Measurements from ENCODE around the gene FBXW12. TPM values are rescaled to one million over a fixed set of nuclear protein-coding genes. Genes with fewer than 3 reads are reported as not detected.

The FBXW12 gene
- total RNA-seq, 1 experiment from 2014 or later = not detected

- TF ChIP-seq, protein P1, sequence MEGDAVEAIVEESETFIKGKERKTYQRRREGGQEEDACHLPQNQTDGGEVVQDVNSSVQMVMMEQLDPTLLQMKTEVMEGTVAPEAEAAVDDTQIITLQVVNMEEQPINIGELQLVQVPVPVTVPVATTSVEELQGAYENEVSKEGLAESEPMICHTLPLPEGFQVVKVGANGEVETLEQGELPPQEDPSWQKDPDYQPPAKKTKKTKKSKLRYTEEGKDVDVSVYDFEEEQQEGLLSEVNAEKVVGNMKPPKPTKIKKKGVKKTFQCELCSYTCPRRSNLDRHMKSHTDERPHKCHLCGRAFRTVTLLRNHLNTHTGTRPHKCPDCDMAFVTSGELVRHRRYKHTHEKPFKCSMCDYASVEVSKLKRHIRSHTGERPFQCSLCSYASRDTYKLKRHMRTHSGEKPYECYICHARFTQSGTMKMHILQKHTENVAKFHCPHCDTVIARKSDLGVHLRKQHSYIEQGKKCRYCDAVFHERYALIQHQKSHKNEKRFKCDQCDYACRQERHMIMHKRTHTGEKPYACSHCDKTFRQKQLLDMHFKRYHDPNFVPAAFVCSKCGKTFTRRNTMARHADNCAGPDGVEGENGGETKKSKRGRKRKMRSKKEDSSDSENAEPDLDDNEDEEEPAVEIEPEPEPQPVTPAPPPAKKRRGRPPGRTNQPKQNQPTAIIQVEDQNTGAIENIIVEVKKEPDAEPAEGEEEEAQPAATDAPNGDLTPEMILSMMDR (conservative IDR thresholded peaks at IDR 0.05; ENCODE audit: low read depth, low read length) = no peak
- TF ChIP-seq EZH2phosphoT487 (IDR thresholded peaks at IDR 0.05; ENCODE audit: borderline replicate concordance, low read length) (no peak), EZH2 (IDR thresholded peaks at IDR 0.05; ENCODE audit: low read length, unreplicated experiment) (no peak)
- H3K9ac ChIP-seq (ENCODE audit: low read length) = no peak overlapping the region
These were observed 47.1 kb downstream of the FBXW12 start for GRCh38 chr3:48419149-48419548.

DNA sequence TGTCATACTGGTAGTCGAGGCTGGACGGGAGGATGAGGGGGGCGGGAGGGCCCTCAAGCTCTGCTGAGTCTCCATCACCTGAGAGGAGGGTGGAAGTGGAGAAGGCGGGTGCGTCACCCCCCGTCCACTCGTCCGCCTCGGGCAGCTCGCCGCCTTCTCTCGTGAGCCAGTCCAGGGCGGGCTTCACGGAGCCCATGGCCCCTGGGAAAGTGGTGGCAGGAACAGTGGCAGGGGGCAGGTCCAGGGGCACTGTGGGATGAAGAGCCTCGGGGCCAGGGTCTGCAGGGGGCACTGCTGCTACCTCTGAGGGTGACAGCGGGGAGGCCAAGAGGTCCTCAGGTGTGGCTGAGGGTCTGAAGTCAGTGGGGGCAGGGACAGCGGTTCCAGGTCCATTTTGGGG lies 47.6 kb downstream of the FBXW12 start:
- Histone ChIP-seq H3K4me1 (ENCODE audit: insufficient read depth, low read length) (no peaks in the 10 kb centered on the region), H3K9me2 (replicated peaks; ENCODE audit: low read length) (no peaks in the 10 kb centered on the region), H3K9me3 (ENCODE audit: low read length) (no peaks in the 10 kb centered on the region), H3F3A (ENCODE audit: low read length, unreplicated experiment) (no peaks in the 10 kb centered on the region), H3K4me3 (ENCODE audit: low read length) (no peak overlapping the region), H4K20me1 (ENCODE audit: low read length) (no peaks in the 10 kb centered on the region), H3K79me2 (ENCODE audit: low read length) (no peaks in the 10 kb centered on the region), H3K9ac (ENCODE audit: low read length) (no peak overlapping the region), H2AFZ (ENCODE audit: low read length) (no peak overlapping the region), H3K36me3 (ENCODE audit: low read depth, low read length) (no peaks in the 10 kb centered on the region), H3K4me2 (ENCODE audit: low read length) (no peak overlapping the region), H3K27me3 (ENCODE audit: low read length) (no peaks in the 10 kb centered on the region), H3K27ac (ENCODE audit: low read length) (no peak overlapping the region)
- TF ChIP-seq, protein P1 (conservative IDR thresholded peaks at IDR 0.05; ENCODE audit: low read depth, low read length) = no peak
- TF ChIP-seq EZH2 (IDR thresholded peaks at IDR 0.05; ENCODE audit: low read length, unreplicated experiment) (no peak), EZH2phosphoT487 (IDR thresholded peaks at IDR 0.05; ENCODE audit: borderline replicate concordance, low read length) (no peak)
- ChIA-PET CTCF (no interaction called here), POLR2A (ENCODE audit: unreplicated experiment) (no interaction called here)
- no TSS peak for BruUV-seq (replicated peaks)
- intact Hi-C loops (cut with micrococcal nuclease) = no loop called here
- ATAC-seq (no peak), DNase-seq (no peak)

More at GRCh38 chr3:48419149-48419548, 47.1 kb downstream of the FBXW12 start:
- Histone ChIP-seq H2AFZ (ENCODE audit: low read length) (no peak overlapping the region), H3K4me3 (ENCODE audit: low read length) (no peak overlapping the region), H3K27me3 (ENCODE audit: low read length) (no peaks in the 10 kb centered on the region), H3K27ac (ENCODE audit: low read length) (no peak overlapping the region), H4K20me1 (ENCODE audit: low read length) (no peaks in the 10 kb centered on the region), H3K4me2 (ENCODE audit: low read length) (no peak overlapping the region), H3K36me3 (ENCODE audit: low read depth, low read length) (no peaks in the 10 kb centered on the region), H3F3A (ENCODE audit: low read length, unreplicated experiment) (no peaks in the 10 kb centered on the region), H3K4me1 (ENCODE audit: insufficient read depth, low read length) (no peaks in the 10 kb centered on the region), H3K79me2 (ENCODE audit: low read length) (no peaks in the 10 kb centered on the region), H3K9me2 (replicated peaks; ENCODE audit: low read length) (no peaks in the 10 kb centered on the region), H3K9me3 (ENCODE audit: low read length) (no peaks in the 10 kb centered on the region)
- BruUV-seq (replicated peaks) = no TSS peak
- ATAC-seq = no peak
- no peak for DNase-seq
- POLR2A ChIA-PET (ENCODE audit: unreplicated experiment) = no interaction called here
- intact Hi-C loops (cut with micrococcal nuclease) = no loop called here
- CTCF ChIA-PET = no interaction called here

DNA sequence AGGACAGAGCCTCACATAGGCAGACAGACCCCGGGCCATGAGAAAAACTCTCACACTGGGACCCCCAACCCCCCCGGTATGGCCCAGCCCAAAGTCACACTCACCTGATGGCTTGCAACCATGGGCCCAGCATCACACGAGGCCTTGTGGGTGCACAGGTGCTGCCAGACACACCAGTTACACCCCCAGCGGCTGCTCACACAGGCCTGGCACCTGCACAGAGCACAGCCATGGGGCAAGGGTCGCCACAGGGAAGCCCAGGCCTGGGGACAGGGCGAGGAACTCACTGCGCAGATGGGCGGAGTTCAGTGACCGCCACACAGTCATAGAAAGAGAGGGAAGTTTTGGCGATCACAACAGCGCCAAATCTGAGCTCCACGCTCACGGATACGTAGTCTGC lies 48.5 kb downstream of the FBXW12 start:
- no peaks in the 10 kb centered on the region for H3K9me2 ChIP-seq (replicated peaks; ENCODE audit: low read length)
- no peak overlapping the region for H3K9ac ChIP-seq (ENCODE audit: low read length)
- no peak for TF ChIP-seq EZH2 (IDR thresholded peaks at IDR 0.05; ENCODE audit: low read length, unreplicated experiment)
- ChIA-PET CTCF (no interaction called here), POLR2A (ENCODE audit: unreplicated experiment) (no interaction called here)
- no peak overlapping the region for H3K4me3 ChIP-seq (ENCODE audit: low read length)
- no peaks in the 10 kb centered on the region for H4K20me1 ChIP-seq (ENCODE audit: low read length)
- H2AFZ ChIP-seq (ENCODE audit: low read length) = no peak overlapping the region
- no peak overlapping the region for H3K4me2 ChIP-seq (ENCODE audit: low read length)
- no peak overlapping the region for H3K27ac ChIP-seq (ENCODE audit: low read length)
- no peaks in the 10 kb centered on the region for H3K36me3 ChIP-seq (ENCODE audit: low read depth, low read length)
- DNase-seq (no peak), ATAC-seq (no peak)
- no peaks in the 10 kb centered on the region for H3K4me1 ChIP-seq (ENCODE audit: insufficient read depth, low read length)
- no peaks in the 10 kb centered on the region for H3F3A ChIP-seq (ENCODE audit: low read length, unreplicated experiment)
- intact Hi-C loops (cut with micrococcal nuclease) = no loop called here
- H3K9me3 ChIP-seq (ENCODE audit: low read length) = no peaks in the 10 kb centered on the region
- H3K27me3 ChIP-seq (ENCODE audit: low read length) = no peaks in the 10 kb centered on the region
- no TSS peak for BruUV-seq (replicated peaks)
- H3K79me2 ChIP-seq (ENCODE audit: low read length) = no peaks in the 10 kb centered on the region
